HepG2 (cell line): ENCODE data around the gene NT5DC1.

ENCODE experiments used
- EP300 ChIP-seq, 3 experiments: sonication (generic) in 1 of 3; formaldehyde crosslinking in 1 of 3; IDR thresholded peaks; 2 replicates each; pipeline versions ENCODE4 v1.5.1 to v1.6.1; 2011 to 2020; ENCODE audit warnings: low read depth in 2 of 3, low read length in 2 of 3, borderline replicate concordance in 1 of 3, improper control_type of control experiment in 1 of 3, mild to moderate bottlenecking in 1 of 3, missing genetic modification reagents in 1 of 3, moderate library complexity in 1 of 3
- KDM6A ChIP-seq: IDR thresholded peaks from 2 replicates; pipeline ENCODE4 v1.6.1; 2016; ENCODE audit warnings: low read depth
- ZNF232 ChIP-seq: sonication (generic); formaldehyde crosslinking; IDR thresholded peaks from 2 replicates; pipeline ENCODE4 v1.4.0; 2020; ENCODE audit warnings: missing genetic modification reagents, borderline replicate concordance
- TF ChIP-seq, protein P1 (sequence below): sonication (generic); formaldehyde crosslinking; IDR thresholded peaks from 2 replicates; pipeline ENCODE4 v1.5.0; 2020; ENCODE audit warnings: mild to moderate bottlenecking, missing genetic modification reagents, moderate library complexity

DNA sequence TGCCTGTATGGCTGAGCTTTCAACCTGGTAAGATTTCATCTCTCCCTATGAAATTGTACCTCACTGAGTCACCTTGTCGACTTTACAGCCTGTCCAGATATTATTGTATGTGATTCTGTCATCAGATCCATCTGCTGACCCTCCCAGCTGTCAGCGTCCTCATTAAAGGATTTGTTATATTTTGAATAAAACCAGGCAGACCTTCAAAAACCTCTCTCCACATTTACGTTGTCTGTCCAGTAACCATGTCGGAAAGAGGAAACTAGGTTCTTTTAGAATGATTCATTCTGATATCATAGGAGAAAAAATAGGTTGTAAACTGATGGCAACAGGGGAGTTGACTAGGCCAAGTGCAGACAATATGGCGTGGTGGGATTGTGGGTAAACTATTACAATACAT is 114.8 kb downstream of the NT5DC1 start:
- TF ChIP-seq, protein P1, sequence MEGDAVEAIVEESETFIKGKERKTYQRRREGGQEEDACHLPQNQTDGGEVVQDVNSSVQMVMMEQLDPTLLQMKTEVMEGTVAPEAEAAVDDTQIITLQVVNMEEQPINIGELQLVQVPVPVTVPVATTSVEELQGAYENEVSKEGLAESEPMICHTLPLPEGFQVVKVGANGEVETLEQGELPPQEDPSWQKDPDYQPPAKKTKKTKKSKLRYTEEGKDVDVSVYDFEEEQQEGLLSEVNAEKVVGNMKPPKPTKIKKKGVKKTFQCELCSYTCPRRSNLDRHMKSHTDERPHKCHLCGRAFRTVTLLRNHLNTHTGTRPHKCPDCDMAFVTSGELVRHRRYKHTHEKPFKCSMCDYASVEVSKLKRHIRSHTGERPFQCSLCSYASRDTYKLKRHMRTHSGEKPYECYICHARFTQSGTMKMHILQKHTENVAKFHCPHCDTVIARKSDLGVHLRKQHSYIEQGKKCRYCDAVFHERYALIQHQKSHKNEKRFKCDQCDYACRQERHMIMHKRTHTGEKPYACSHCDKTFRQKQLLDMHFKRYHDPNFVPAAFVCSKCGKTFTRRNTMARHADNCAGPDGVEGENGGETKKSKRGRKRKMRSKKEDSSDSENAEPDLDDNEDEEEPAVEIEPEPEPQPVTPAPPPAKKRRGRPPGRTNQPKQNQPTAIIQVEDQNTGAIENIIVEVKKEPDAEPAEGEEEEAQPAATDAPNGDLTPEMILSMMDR (CRISPR knock-in tag), result no peak
- TF ChIP-seq EP300 (IDR thresholded peaks at IDR 0.05; ENCODE audit: low read depth in 2 of 2, low read length in 2 of 2) (no peak), EP300 (CRISPR knock-in tag; IDR thresholded peaks at IDR 0.05; ENCODE audit: borderline replicate concordance) (no peak), KDM6A (CRISPR knock-in tag) (no peak), ZNF232 (no peak)
